Transverse colon (tissue), 4 donors: Measurements from ENCODE around the gene CCDC188.

Experiments used
- POLR2AphosphoS5 ChIP-seq, 3 donors: sonication (generic); formaldehyde crosslinking; IDR thresholded peaks; one replicate each; pipeline ENCODE4 v1.6.1; 2016; ENCODE audit warnings: antibody characterized with exemption in 3 of 3
- TF ChIP-seq, protein P1 (sequence below), 5 experiments: fragments of 200-600 bp in 3 of 5; fragments of 450-650 bp in 2 of 5; sonication (generic) in 3 of 5; IDR thresholded peaks; 1 replicate in 2 of 5; 2 replicates in 3 of 5; pipeline ENCODE4 v1.5.1; 2016 to 2017; ENCODE audit warnings: antibody characterized with exemption in 5 of 5, inconsistent platforms in 3 of 5, mild to moderate bottlenecking in 2 of 5, moderate library complexity in 1 of 5

DNA sequence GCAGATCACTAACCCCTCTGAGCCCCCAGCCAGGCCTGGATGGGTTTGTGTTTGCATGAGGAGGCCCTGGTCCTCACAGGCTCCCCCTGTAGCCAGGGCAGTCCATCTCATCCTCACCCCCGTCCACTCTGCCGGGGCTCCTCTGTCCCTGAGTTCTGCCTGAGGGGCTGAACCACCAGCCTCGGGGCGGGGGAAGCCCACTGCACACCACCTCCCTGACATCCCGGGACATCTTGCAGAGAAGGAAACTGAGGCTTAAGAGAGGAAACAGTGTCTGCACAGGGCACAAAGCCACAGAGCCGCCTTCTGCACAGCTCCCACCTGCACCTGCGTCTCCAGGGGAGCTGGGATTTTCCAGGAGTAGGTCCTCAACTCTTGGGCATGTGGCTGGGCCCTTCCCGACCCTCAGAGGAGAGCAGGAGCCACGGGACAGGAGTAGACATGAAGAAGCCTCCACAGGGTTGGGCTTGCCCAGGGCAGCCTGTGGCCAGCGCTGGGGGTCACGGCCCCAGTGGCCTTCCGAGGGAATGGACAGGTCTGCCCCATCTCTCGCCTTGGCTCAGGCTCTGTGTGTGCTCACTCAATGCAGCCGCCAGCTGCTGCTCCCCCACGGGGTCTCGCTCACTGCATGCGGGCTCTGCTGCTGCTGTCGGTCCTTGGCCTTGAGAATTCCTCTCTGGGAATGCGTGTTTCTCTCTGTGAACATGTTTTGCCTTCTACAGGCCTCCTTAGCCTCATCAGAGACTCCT, 45.4 kb upstream of the CCDC188 start:
- TF ChIP-seq, protein P1, sequence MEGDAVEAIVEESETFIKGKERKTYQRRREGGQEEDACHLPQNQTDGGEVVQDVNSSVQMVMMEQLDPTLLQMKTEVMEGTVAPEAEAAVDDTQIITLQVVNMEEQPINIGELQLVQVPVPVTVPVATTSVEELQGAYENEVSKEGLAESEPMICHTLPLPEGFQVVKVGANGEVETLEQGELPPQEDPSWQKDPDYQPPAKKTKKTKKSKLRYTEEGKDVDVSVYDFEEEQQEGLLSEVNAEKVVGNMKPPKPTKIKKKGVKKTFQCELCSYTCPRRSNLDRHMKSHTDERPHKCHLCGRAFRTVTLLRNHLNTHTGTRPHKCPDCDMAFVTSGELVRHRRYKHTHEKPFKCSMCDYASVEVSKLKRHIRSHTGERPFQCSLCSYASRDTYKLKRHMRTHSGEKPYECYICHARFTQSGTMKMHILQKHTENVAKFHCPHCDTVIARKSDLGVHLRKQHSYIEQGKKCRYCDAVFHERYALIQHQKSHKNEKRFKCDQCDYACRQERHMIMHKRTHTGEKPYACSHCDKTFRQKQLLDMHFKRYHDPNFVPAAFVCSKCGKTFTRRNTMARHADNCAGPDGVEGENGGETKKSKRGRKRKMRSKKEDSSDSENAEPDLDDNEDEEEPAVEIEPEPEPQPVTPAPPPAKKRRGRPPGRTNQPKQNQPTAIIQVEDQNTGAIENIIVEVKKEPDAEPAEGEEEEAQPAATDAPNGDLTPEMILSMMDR (IDR thresholded peaks at IDR 0.05), result no peak
- TF ChIP-seq POLR2AphosphoS5 (IDR thresholded peaks at IDR 0.05), result no peak
